ENCODE results near the gene RPL3. TPM values are rescaled to one million over a fixed set of nuclear protein-coding genes. Genes with fewer than 3 reads are reported as not detected.

RPL3 gene
- total RNA-seq, 1 experiment from 2014 or later = 3,009 TPM

DNA sequence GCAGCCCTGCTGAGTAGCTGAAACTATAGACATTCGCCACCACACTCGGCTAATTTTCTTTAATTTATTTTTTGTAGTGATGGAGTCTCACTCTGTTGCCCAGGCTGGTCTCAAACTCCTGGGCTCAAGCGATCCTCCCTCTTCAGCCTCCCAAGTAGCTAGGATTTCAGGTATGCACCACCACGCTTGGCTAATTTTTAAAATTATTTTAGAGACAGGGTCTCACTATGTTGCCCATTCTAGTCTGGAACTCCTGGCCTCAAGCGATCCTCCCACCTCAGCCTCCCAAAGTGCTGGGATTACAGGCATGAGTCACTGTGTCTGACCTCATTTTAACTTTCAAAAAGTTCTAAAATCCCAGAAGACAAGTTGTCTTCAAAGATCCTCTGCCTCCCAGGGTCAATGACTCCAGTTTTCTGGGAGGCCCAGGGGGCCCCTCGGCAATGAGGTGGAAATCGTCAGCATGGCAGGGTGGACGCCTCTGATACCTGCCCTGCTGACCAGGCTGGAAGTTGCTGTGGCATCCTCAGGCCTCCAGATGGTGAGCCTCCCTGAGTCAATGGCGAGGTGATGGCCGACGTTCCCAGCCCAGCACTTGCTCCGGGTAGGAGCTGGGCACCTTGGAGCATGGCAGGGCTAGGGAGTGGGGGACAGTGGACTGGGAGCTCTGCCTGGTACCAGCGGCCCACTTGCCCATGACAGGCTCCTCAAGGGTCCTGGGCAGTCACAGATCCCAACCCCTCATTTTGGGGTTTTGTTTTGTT, 31.1 kb downstream of the RPL3 start:
- ATAC-seq = no peak
- Mint-ChIP-seq H3K36me3 (no peaks in the 10 kb centered on the region), H3K27ac (no peak overlapping the region), H3K27me3 (ENCODE audit: low read depth) (no peaks in the 10 kb centered on the region), H3K4me1 (peaks cover 7% of the 10 kb centered on the region), H3K9me3 (peaks cover 6% of the 10 kb centered on the region; the same call in 1 of the 2 replicates), H3K4me3 (no peak overlapping the region)
- TF ChIP-seq, protein P1, sequence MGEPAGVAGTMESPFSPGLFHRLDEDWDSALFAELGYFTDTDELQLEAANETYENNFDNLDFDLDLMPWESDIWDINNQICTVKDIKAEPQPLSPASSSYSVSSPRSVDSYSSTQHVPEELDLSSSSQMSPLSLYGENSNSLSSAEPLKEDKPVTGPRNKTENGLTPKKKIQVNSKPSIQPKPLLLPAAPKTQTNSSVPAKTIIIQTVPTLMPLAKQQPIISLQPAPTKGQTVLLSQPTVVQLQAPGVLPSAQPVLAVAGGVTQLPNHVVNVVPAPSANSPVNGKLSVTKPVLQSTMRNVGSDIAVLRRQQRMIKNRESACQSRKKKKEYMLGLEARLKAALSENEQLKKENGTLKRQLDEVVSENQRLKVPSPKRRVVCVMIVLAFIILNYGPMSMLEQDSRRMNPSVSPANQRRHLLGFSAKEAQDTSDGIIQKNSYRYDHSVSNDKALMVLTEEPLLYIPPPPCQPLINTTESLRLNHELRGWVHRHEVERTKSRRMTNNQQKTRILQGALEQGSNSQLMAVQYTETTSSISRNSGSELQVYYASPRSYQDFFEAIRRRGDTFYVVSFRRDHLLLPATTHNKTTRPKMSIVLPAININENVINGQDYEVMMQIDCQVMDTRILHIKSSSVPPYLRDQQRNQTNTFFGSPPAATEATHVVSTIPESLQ (CRISPR knock-in tag; IDR thresholded peaks at IDR 0.05) = no peak
- TF ChIP-seq GTF2I (CRISPR knock-in tag; conservative IDR thresholded peaks at IDR 0.05) (no peak), ELF4 (CRISPR knock-in tag; IDR thresholded peaks at IDR 0.05; ENCODE audit: low read depth) (no peak), NFYB (CRISPR knock-in tag; conservative IDR thresholded peaks at IDR 0.05; ENCODE audit: low read depth) (no peak), NFATC4 (CRISPR knock-in tag; IDR thresholded peaks at IDR 0.05) (no peak), ZBTB21 (CRISPR knock-in tag; IDR thresholded peaks at IDR 0.05; ENCODE audit: borderline replicate concordance) (no peak), ZNF232 (CRISPR knock-in tag; IDR thresholded peaks at IDR 0.05) (no peak), SMAD4 (CRISPR knock-in tag; IDR thresholded peaks at IDR 0.05) (no peak), EMX1 (CRISPR knock-in tag; IDR thresholded peaks at IDR 0.05) (no peak), MXD4 (CRISPR knock-in tag; IDR thresholded peaks at IDR 0.05; ENCODE audit: borderline replicate concordance) (no peak), ESRRA (CRISPR knock-in tag; IDR thresholded peaks at IDR 0.05; ENCODE audit: borderline replicate concordance) (no peak)
- TF ChIP-seq, protein P2, sequence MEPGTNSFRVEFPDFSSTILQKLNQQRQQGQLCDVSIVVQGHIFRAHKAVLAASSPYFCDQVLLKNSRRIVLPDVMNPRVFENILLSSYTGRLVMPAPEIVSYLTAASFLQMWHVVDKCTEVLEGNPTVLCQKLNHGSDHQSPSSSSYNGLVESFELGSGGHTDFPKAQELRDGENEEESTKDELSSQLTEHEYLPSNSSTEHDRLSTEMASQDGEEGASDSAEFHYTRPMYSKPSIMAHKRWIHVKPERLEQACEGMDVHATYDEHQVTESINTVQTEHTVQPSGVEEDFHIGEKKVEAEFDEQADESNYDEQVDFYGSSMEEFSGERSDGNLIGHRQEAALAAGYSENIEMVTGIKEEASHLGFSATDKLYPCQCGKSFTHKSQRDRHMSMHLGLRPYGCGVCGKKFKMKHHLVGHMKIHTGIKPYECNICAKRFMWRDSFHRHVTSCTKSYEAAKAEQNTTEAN (CRISPR knock-in tag; IDR thresholded peaks at IDR 0.05) = no peak
- TF ChIP-seq, protein P3, sequence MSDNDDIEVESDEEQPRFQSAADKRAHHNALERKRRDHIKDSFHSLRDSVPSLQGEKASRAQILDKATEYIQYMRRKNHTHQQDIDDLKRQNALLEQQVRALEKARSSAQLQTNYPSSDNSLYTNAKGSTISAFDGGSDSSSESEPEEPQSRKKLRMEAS (CRISPR knock-in tag; IDR thresholded peaks at IDR 0.05) = no peak
- TF ChIP-seq, protein P4, sequence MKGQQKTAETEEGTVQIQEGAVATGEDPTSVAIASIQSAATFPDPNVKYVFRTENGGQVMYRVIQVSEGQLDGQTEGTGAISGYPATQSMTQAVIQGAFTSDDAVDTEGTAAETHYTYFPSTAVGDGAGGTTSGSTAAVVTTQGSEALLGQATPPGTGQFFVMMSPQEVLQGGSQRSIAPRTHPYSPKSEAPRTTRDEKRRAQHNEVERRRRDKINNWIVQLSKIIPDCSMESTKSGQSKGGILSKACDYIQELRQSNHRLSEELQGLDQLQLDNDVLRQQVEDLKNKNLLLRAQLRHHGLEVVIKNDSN (CRISPR knock-in tag; IDR thresholded peaks at IDR 0.05) = no peak
- TF ChIP-seq, protein P5, sequence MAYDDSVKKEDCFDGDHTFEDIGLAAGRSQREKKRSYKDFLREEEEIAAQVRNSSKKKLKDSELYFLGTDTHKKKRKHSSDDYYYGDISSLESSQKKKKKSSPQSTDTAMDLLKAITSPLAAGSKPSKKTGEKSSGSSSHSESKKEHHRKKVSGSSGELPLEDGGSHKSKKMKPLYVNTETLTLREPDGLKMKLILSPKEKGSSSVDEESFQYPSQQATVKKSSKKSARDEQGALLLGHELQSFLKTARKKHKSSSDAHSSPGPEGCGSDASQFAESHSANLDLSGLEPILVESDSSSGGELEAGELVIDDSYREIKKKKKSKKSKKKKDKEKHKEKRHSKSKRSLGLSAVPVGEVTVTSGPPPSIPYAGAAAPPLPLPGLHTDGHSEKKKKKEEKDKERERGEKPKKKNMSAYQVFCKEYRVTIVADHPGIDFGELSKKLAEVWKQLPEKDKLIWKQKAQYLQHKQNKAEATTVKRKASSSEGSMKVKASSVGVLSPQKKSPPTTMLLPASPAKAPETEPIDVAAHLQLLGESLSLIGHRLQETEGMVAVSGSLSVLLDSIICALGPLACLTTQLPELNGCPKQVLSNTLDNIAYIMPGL (CRISPR knock-in tag; IDR thresholded peaks at IDR 0.05) = no peak
- TF ChIP-seq, protein P6, sequence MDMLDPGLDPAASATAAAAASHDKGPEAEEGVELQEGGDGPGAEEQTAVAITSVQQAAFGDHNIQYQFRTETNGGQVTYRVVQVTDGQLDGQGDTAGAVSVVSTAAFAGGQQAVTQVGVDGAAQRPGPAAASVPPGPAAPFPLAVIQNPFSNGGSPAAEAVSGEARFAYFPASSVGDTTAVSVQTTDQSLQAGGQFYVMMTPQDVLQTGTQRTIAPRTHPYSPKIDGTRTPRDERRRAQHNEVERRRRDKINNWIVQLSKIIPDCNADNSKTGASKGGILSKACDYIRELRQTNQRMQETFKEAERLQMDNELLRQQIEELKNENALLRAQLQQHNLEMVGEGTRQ (CRISPR knock-in tag; IDR thresholded peaks at IDR 0.05) = no peak
- ChIA-PET POLR2A (no interaction called here), CTCF (interaction anchor here (0.9 to 1.2 kb wide), 2 partner anchors 23 to 27 kb away, joined by 3 to 4 read pairs; no protein-coding TSS in a partner anchor)
- DNase-seq (ENCODE audit: low spot score) = no peak

DNA sequence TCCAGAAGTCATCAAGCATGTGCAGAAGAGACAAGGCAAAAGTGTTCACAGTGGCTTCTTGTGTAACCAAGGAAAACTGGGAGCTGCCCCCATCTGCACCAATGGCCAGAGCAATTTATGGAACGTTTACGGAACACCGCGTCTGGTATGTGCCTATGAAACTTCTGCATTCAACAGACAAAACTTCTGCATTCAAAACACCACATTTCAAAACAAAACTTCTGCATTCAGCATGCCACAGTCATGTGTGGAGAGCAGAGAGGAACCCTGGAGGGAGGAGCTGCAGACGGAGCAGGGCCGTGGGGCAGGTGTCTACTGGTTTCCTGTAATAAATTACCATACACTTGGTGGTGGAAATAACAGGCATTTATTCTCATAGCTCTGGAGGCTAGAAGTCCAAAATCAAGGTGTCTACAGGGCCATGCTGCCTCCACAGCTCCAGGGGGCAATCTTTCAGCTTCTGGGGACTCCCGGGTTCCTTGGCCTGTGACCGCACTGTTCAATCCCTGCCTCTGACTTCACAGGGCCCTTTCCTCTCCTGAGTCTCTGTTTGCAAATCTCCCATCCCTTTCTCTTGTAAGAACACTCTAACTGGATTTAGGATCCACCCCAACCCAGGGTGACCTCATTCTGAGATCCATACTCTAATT, 32.2 kb downstream of the RPL3 start:
- Mint-ChIP-seq H3K27ac (no peak overlapping the region), H3K9me3 (peaks cover 6% of the 10 kb centered on the region; the same call in 1 of the 2 replicates), H3K36me3 (no peaks in the 10 kb centered on the region), H3K4me3 (no peak overlapping the region), H3K27me3 (ENCODE audit: low read depth) (no peaks in the 10 kb centered on the region), H3K4me1 (peaks cover 6% of the 10 kb centered on the region)
- ChIA-PET POLR2A (no interaction called here), CTCF (interaction anchor here (0.9 to 1.3 kb wide), 3 partner anchors 26 to 152 kb away, joined by 3 to 5 read pairs (median 3); no protein-coding TSS in a partner anchor)
- DNase-seq (ENCODE audit: low spot score) (no peak), ATAC-seq (no peak)
- TF ChIP-seq, protein P7, sequence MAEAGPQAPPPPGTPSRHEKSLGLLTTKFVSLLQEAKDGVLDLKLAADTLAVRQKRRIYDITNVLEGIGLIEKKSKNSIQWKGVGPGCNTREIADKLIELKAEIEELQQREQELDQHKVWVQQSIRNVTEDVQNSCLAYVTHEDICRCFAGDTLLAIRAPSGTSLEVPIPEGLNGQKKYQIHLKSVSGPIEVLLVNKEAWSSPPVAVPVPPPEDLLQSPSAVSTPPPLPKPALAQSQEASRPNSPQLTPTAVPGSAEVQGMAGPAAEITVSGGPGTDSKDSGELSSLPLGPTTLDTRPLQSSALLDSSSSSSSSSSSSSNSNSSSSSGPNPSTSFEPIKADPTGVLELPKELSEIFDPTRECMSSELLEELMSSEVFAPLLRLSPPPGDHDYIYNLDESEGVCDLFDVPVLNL (CRISPR knock-in tag; IDR thresholded peaks at IDR 0.05; ENCODE audit: borderline replicate concordance, low read depth) = no peak
